ENCODE data around the gene FADS2. TPM values are rescaled to one million over a fixed set of nuclear protein-coding genes. Genes with fewer than 3 reads are reported as not detected.
A peak's percentile ranks its signal among the peaks of the same experiment; 100 is the strongest.

FADS2 gene
- total and polyA plus RNA-seq, 2 experiments from 2014 or later = 124 to 392 TPM

- Histone ChIP-seq H3K27me3 (ENCODE audit: insufficient read depth) (no peaks in the 10 kb centered on the region), H2AFZ (no peak overlapping the region), H3F3A (replicated peaks; ENCODE audit: low read depth) (peaks cover 48% of the 10 kb centered on the region), H4K20me1 (replicated peaks; ENCODE audit: insufficient read depth) (peaks cover 54% of the 10 kb centered on the region), H3K79me2 (replicated peaks; ENCODE audit: insufficient read depth) (peaks cover 85% of the 10 kb centered on the region), H3K36me3 (ENCODE audit: insufficient read depth) (peaks cover 9% of the 10 kb centered on the region), H3K4me2 (peak overlapping the region; percentile 100), H3K27ac (ENCODE audit: low read depth) (peak overlapping the region; percentile 97), H3K4me1 (ENCODE audit: insufficient read depth) (peaks cover 64% of the 10 kb centered on the region), H3K9me2 (ENCODE audit: insufficient read depth) (no peaks in the 10 kb centered on the region), H3K4me3 (peak overlapping the region; percentile 28; the same call in 1 of the 2 replicates)
- DNase-seq (ENCODE audit: low spot score) (peak; percentile 56), ATAC-seq (peak; percentile 38)
- TF ChIP-seq POLR2AphosphoS5 (IDR thresholded peaks at IDR 0.05; ENCODE audit: low read depth) (no peak; the same call in 1 of the 2 replicates), ETS1 (IDR thresholded peaks at IDR 0.05) (no peak), JUNB (IDR thresholded peaks at IDR 0.05; ENCODE audit: unreplicated experiment) (no peak), NANOG (IDR thresholded peaks at IDR 0.05; ENCODE audit: borderline replicate concordance) (no peak), ZNF331 (CRISPR knock-in tag; IDR thresholded peaks at IDR 0.05; ENCODE audit: low read depth) (no peak), EZH2 (IDR thresholded peaks at IDR 0.05; ENCODE audit: low read depth, unreplicated experiment) (no peak), REST (IDR thresholded peaks at IDR 0.05; ENCODE audit: unreplicated experiment) (no peak), CTCF (conservative IDR thresholded peaks at IDR 0.05; ENCODE audit: low read depth in 2 of 2) (no peak), STAT1 (IDR thresholded peaks at IDR 0.05; ENCODE audit: unreplicated experiment) (no peak), EZH2phosphoT487 (IDR thresholded peaks at IDR 0.05; ENCODE audit: unreplicated experiment) (no peak)
- Mint-ChIP-seq H3K27ac (peak overlapping the region; percentile 96), H3K4me1 (peaks cover 66% of the 10 kb centered on the region), H3K27me3 (ENCODE audit: insufficient read depth, low read depth, poor library complexity) (peaks cover 17% of the 10 kb centered on the region), H3K36me3 (ENCODE audit: low read depth) (peaks cover 54% of the 10 kb centered on the region), H3K9me3 (no peaks in the 10 kb centered on the region), H3K4me3 (peak overlapping the region; percentile 53; the same call in 1 of the 3 replicates)
Measured at GRCh38 chr11:61833926-61834277, 5.8 kb downstream of the FADS2 start.
